Psoas muscle (tissue), 8 donors: ENCODE results near the gene URB1. TPM values are rescaled to one million over a fixed set of nuclear protein-coding genes. Genes with fewer than 3 reads are reported as not detected.

Experiments used
- ATAC-seq, 4 donors: fragments of 200-7000 bp; cut with Tn5 transposase; one replicate each; pipeline ENCODE4 v1.9.1; 2020; ENCODE audit warnings: moderate library complexity in 3 of 4, mild to moderate bottlenecking in 2 of 4
- DNase-seq, 2 donors: peaks; one replicate each; pipeline ENCODE4 v3.0.0-alpha.2; 2020
- H3K27ac ChIP-seq: fragments of 200-600 bp; one replicate; pipeline ENCODE4 v1.8.0; 2022
- H3K27me3 ChIP-seq, 3 donors: fragments of 200-600 bp in 1 of 3; one replicate each; pipeline versions ENCODE4 v1.6.1 to v1.8.0; 2013 to 2022; ENCODE audit warnings: low read length in 2 of 3, mild to moderate bottlenecking in 2 of 3, moderate library complexity in 1 of 3; ENCODE audit not compliant: insufficient read depth in 3 of 3
- H3K36me3 ChIP-seq, 2 donors: fragments of 200-600 bp in 1 of 2; one replicate each; pipeline versions ENCODE4 v1.6.1 to v1.8.0; 2013 to 2022; ENCODE audit warnings: low read depth in 1 of 2, mild to moderate bottlenecking in 1 of 2, moderate library complexity in 1 of 2; ENCODE audit not compliant: insufficient read depth in 1 of 2
- H3K4me1 ChIP-seq: fragments of 200-600 bp; one replicate; pipeline ENCODE4 v1.8.0; 2022
- H3K4me3 ChIP-seq: fragments of 200-600 bp; one replicate; pipeline ENCODE4 v1.8.0; 2022; ENCODE audit warnings: mild to moderate bottlenecking
- H3K9me3 ChIP-seq: fragments of 200-600 bp; one replicate; pipeline ENCODE4 v1.8.0; 2022
- WGBS, 3 donors: extraction: QIAGEN DNeasy Blood & Tissue Kit; methylation state at CpG; one replicate each; pipeline versions ENCODE4 v1.1.6 to v1.1.7; 2013; 5-methylcytosine and 5-hydroxymethylcytosine counted together
- intact Hi-C, 2 donors: fragments of 100-400 bp; cut with DNase I; formaldehyde crosslinking; loops; one replicate each; pipeline versions ENCODE4 v1.11.0 to v1.14.2; 2022
- polyA plus RNA-seq, 3 donors: library from polyadenylated mRNA; stranded (reverse); fragments of 200-250 nt; gene quantifications; one replicate each; pipeline ENCODE4 v1.2.3, GENCODE V29; 2013
- total RNA-seq, 4 donors: library from RNA; stranded (reverse); fragmentation: NEBNext Ultra II Directional in 2 of 4; extraction: Animal tissue kit (Norgen Biotek cat#: 25700) in 2 of 4; gene quantifications; one replicate each; pipeline versions ENCODE4 v1.2.1 to v1.2.4, GENCODE V29; 2021 to 2023
- TF ChIP-seq, protein P1 (sequence below): fragments of 200-600 bp; IDR thresholded peaks from one replicate; pipeline ENCODE4 v1.8.0; 2022; ENCODE audit warnings: antibody characterized with exemption
- donor health status: healthy with polysubstance abuse.
- donor health status: DM: no; HTN: no; CAD: no; lungs with moderate emphysema.
- donor health status: Bipolar disorder and iron deficiency.
- donor health status: healthy.
- donor health status: DM: yes; HTN: yes; CAD: no.
- donor health status: DM: no; HTN: no; CAD: no.
- donor health status: DM: no; HTN: no; CAD: no.
- donor health status: DM: yes; HTN: yes; CAD: no.

Gene URB1
- total and polyA plus RNA-seq, 7 donors = 4.8 to 19.8 (median 12.9) TPM

DNA sequence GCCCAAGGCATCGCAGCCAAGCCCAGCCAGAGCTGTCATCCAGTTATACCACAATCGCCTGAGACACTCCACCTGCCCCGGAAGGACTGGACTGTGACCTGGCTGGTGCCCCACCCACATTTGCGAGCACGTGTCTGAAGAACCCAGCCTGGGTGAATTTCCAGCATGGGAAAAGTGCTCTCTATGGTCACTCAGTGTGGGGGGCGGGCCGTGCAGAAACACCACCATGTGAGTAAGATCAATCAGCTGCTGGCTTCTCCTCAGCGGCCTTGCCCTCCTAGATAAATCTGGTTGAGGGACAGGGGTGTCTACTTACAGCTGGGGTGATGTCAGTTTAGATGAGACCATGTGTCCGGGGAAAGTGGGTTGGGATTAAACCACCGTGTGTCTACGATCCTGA, 44.8 kb downstream of the URB1 start:
- ATAC-seq (peak in 1 of 4 donors; percentile 33), DNase-seq (no peak)
- Histone ChIP-seq H3K36me3 (peaks cover 36 to 100% of the 10 kb centered on the region in 2 donors), H3K4me1 (no peaks in the 10 kb centered on the region), H3K4me3 (no peak overlapping the region), H3K9me3 (no peaks in the 10 kb centered on the region), H3K27me3 (no peaks in the 10 kb centered on the region), H3K27ac (no peak overlapping the region)
- intact Hi-C loops = no loop called here
- 83 to 86% (median 84%) methylated on average over 11 of the region's 11 CpGs for WGBS, 3 donors
- TF ChIP-seq, protein P1, sequence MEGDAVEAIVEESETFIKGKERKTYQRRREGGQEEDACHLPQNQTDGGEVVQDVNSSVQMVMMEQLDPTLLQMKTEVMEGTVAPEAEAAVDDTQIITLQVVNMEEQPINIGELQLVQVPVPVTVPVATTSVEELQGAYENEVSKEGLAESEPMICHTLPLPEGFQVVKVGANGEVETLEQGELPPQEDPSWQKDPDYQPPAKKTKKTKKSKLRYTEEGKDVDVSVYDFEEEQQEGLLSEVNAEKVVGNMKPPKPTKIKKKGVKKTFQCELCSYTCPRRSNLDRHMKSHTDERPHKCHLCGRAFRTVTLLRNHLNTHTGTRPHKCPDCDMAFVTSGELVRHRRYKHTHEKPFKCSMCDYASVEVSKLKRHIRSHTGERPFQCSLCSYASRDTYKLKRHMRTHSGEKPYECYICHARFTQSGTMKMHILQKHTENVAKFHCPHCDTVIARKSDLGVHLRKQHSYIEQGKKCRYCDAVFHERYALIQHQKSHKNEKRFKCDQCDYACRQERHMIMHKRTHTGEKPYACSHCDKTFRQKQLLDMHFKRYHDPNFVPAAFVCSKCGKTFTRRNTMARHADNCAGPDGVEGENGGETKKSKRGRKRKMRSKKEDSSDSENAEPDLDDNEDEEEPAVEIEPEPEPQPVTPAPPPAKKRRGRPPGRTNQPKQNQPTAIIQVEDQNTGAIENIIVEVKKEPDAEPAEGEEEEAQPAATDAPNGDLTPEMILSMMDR = no peak

DNA sequence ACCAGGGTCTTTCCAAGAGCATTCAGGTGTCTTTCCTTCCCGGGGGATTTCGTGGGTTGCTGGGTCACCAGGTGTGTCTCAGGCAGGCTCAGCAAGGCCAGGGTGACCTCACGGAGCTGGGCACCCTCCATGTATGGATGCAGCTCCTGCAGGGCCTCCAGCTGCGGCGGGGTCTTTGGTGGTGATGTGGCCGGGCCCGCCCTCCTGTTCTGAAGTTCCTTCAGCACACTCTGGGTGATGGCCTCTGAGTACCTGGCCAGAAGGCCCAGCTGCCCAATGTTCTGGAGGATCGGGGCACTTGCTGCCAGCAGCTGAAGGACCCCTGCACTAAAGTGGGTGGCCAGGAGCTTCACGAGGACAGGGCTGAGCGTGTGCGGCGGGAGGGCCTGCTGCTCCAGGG, 45.5 kb downstream of the URB1 start:
- ATAC-seq = no peak
- H3K36me3 ChIP-seq = peaks cover 33 to 100% of the 10 kb centered on the region in 2 donors
- no peaks in the 10 kb centered on the region for H3K9me3 ChIP-seq
- H3K4me1 ChIP-seq = no peaks in the 10 kb centered on the region
- intact Hi-C loops = no loop called here
- TF ChIP-seq, protein P1 = no peak
- no peak overlapping the region for H3K4me3 ChIP-seq
- 94 to 97% (median 95%) methylated on average over 12 of the region's 12 CpGs for WGBS, 3 donors
- no peak for DNase-seq
- no peak overlapping the region for H3K27ac ChIP-seq
- no peaks in the 10 kb centered on the region for H3K27me3 ChIP-seq

DNA sequence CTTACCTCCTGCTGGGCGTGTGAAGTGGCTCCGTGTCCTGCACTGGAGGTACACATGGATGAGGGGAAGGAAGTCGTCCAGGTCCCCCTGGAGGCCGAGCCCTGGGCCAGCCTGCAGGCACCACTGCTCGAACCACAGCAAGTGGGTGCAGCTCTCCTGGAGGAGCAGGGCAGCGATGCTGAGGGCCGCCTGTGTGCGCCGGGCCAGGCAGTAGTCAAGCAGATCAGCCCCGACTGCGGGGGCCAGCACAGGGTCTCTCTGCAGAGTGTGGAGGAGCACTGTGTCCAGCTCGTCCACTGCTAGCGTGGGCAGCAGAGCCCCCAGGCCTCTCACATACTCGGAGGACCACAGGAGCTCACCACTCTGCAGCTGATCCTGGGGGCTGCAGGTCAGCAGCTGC, 45.9 kb downstream of the URB1 start:
- Histone ChIP-seq H3K36me3 (peaks cover 33 to 99% of the 10 kb centered on the region in 2 donors), H3K27ac (no peak overlapping the region), H3K27me3 (no peaks in the 10 kb centered on the region), H3K4me1 (no peaks in the 10 kb centered on the region), H3K4me3 (no peak overlapping the region), H3K9me3 (no peaks in the 10 kb centered on the region)
- intact Hi-C loops = no loop called here
- 93 to 98% (median 96%) methylated on average over 14 of the region's 14 CpGs for WGBS, 3 donors
- peak in 1 of 4 donors; percentile 21 for ATAC-seq
- no peak for DNase-seq
- TF ChIP-seq, protein P1 = no peak

DNA sequence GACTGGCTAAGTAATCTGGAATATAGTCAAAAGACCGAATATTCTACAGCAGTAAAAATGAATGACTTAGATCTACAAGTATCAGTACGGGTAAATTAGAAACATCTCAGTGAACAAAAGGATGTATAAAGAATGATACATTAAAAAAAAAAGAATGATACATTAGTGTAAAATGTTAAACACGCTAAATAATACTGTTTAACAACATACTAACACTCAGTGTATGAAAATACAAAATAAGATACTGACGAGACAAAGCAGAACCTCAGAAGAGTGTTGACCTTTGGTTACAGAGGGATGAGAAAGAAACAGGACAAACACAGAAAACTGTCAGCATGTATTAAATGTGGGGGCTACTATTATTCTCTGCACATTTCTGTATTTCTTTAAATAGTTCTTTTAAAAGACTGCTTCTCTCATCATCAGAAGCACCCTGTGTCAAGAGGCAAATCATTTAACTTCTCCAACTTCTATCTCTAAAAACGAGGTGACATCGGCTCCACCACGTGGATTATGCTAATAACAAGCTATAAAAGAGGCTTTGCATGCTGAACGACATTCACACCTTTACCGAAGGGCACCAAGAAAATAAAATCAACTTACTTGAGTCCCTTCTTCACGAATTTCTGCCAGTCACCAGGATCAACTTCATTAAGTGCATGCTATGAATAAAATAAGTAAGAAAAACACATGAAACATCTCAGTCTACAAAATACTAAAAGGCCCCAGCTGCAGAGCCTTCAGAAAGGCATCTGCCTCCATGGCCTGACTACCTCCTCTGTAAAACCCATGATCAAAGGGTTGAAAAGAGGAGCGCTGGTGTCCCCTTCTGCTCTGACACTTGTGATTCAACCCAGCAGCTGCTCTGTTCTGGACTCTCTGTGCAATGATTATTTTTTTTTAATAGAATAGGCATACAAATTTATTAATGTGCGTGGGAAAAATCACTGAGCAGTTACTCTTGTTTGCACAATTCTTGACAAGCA, 51.7 kb downstream of the URB1 start:
- H3K4me1 ChIP-seq = no peaks in the 10 kb centered on the region
- ATAC-seq = no peak
- WGBS, 3 donors = 59 to 64% (median 62%) methylated on average over 12 of the region's 12 CpGs
- no peaks in the 10 kb centered on the region for H3K27me3 ChIP-seq
- no peak overlapping the region for H3K27ac ChIP-seq
- peaks cover 10 to 97% of the 10 kb centered on the region in 2 donors for H3K36me3 ChIP-seq
- TF ChIP-seq, protein P1 = no peak
- intact Hi-C loops = no loop called here
- DNase-seq = no peak
- H3K9me3 ChIP-seq = no peaks in the 10 kb centered on the region
- no peak overlapping the region for H3K4me3 ChIP-seq
